ENCODE results near the gene RFX8. TPM values are rescaled to one million over a fixed set of nuclear protein-coding genes. Genes with fewer than 3 reads are reported as not detected.
"Not testable (repeated sequence)": the region's sequence is repeated elsewhere in the genome, so short reads cannot be mapped to it uniquely, and the experiment has no call there.

The RFX8 gene
- total RNA-seq, 1 donor from 2014 or later, result not detected

GRCh38 chr2:101486258-101486701 is 11.4 kb upstream of the RFX8 start:
- DNase-seq (ENCODE audit: low read depth), result no peak

- no peak for DNase-seq (ENCODE audit: low read depth)
Observed at GRCh38 chr2:101485856-101486255, 10.9 kb upstream of the RFX8 start.

GRCh38 chr2:101480764-101481163 is 5.9 kb upstream of the RFX8 start:
- no peak for DNase-seq (ENCODE audit: low read depth)

- no peak for DNase-seq (ENCODE audit: low read depth)
Observed at GRCh38 chr2:101479810-101480209, 4.9 kb upstream of the RFX8 start.

GRCh38 chr2:101479328-101479727 is 4.4 kb upstream of the RFX8 start:
- DNase-seq (ENCODE audit: low read depth), result no peak

GRCh38 chr2:101478181-101479001 is 3.5 kb upstream of the RFX8 start:
- DNase-seq (ENCODE audit: low read depth), result peak; percentile 52

- no peak for DNase-seq (ENCODE audit: low read depth)
Observed at GRCh38 chr2:101477556-101477955, 2.6 kb upstream of the RFX8 start.

- no peak for DNase-seq (ENCODE audit: low read depth)
Observed at GRCh38 chr2:101476605-101477208, 1.8 kb upstream of the RFX8 start.

- no peak for DNase-seq (ENCODE audit: low read depth)
Observed at GRCh38 chr2:101473911-101474701, 806 bp downstream of the RFX8 start.

GRCh38 chr2:101473591-101473910 is 1.4 kb downstream of the RFX8 start:
- DNase-seq (ENCODE audit: low read depth), result no peak

GRCh38 chr2:101469863-101470262 is 5.0 kb downstream of the RFX8 start:
- no peak for DNase-seq (ENCODE audit: low read depth)

GRCh38 chr2:101467306-101467705 is 7.6 kb downstream of the RFX8 start:
- DNase-seq (ENCODE audit: low read depth), result no peak

- no peak for DNase-seq (ENCODE audit: low read depth)
Observed at GRCh38 chr2:101466426-101466825, 8.5 kb downstream of the RFX8 start.

GRCh38 chr2:101464841-101465240 is 10.1 kb downstream of the RFX8 start:
- DNase-seq (ENCODE audit: low read depth), result no peak

GRCh38 chr2:101463911-101464641 is 10.8 kb downstream of the RFX8 start:
- DNase-seq (ENCODE audit: low read depth), result no peak

- no peak for DNase-seq (ENCODE audit: low read depth)
Observed at GRCh38 chr2:101463421-101463820, 11.5 kb downstream of the RFX8 start.

GRCh38 chr2:101461381-101461780 is 13.5 kb downstream of the RFX8 start:
- DNase-seq (ENCODE audit: low read depth), result no peak

GRCh38 chr2:101454408-101454807 is 20.5 kb downstream of the RFX8 start:
- DNase-seq (ENCODE audit: low read depth), result not testable (repeated sequence)

- DNase-seq (ENCODE audit: low read depth), result no peak
Observed at GRCh38 chr2:101450965-101451364, 23.9 kb downstream of the RFX8 start.

GRCh38 chr2:101446869-101447268 is 28.0 kb downstream of the RFX8 start:
- peak; percentile 80 for DNase-seq (ENCODE audit: low read depth)

- no peak for DNase-seq (ENCODE audit: low read depth)
Observed at GRCh38 chr2:101442667-101443061, 32.2 kb downstream of the RFX8 start.

GRCh38 chr2:101442042-101442666 is 32.8 kb downstream of the RFX8 start:
- peak; percentile 67 for DNase-seq (ENCODE audit: low read depth)

Data from renal cortical epithelial cell (primary cell).